ENCODE data around the gene FCGR1A.
"Not testable (repeated sequence)": the region's sequence is repeated elsewhere in the genome, so short reads cannot be mapped to it uniquely, and the experiment has no call there.

Gene FCGR1A

GRCh38 chr1:149833144-149833543, 50.6 kb downstream of the FCGR1A start:
- not testable (repeated sequence) for H3K27me3 ChIP-seq (ENCODE audit: control insufficient read depth in 2 of 2, insufficient read depth in 2 of 2, low read length in 2 of 2); H3K36me3 ChIP-seq (ENCODE audit: control insufficient read depth in 2 of 2, insufficient read depth in 2 of 2, low read length in 2 of 2); H3K9ac ChIP-seq (ENCODE audit: low read depth in 1 of 2, low read length in 2 of 2); H3K27ac ChIP-seq (ENCODE audit: low read depth in 2 of 2, low read length in 2 of 2); H3K4me3 ChIP-seq (ENCODE audit: low read length in 2 of 2); H3K9me3 ChIP-seq (ENCODE audit: control insufficient read depth in 2 of 2, low read length in 2 of 2); H3K4me1 ChIP-seq (ENCODE audit: control insufficient read depth in 2 of 2, insufficient read depth in 2 of 2, low read length in 2 of 2)

GRCh38 chr1:149841149-149841548, 58.7 kb downstream of the FCGR1A start:
- not testable (repeated sequence) for H3K9ac ChIP-seq (ENCODE audit: low read depth in 1 of 2, low read length in 2 of 2)

More at GRCh38 chr1:149841149-149841548, 58.7 kb downstream of the FCGR1A start:
- H3K4me1 ChIP-seq (ENCODE audit: control insufficient read depth in 2 of 2, insufficient read depth in 2 of 2, low read length in 2 of 2) = peaks cover 12 to 14% of the 10 kb centered on the region in 2 donors
- not testable (repeated sequence) for H3K27ac ChIP-seq (ENCODE audit: low read depth in 2 of 2, low read length in 2 of 2); H3K27me3 ChIP-seq (ENCODE audit: control insufficient read depth in 2 of 2, insufficient read depth in 2 of 2, low read length in 2 of 2); H3K4me3 ChIP-seq (ENCODE audit: low read length in 2 of 2); H3K9me3 ChIP-seq (ENCODE audit: control insufficient read depth in 2 of 2, low read length in 2 of 2); H3K36me3 ChIP-seq (ENCODE audit: control insufficient read depth in 2 of 2, insufficient read depth in 2 of 2, low read length in 2 of 2)

Data from mucosa of rectum (tissue), 2 donors.